Lung (tissue), 12 donors: ENCODE measurements around the gene MTG1. TPM values are rescaled to one million over a fixed set of nuclear protein-coding genes. Genes with fewer than 3 reads are reported as not detected.

Experiments used
- ATAC-seq: fragments of 200-7000 bp; cut with Tn5 transposase; one replicate; pipeline ENCODE4 v1.9.1; 2020; ENCODE audit warnings: moderate number of reproducible peaks; ENCODE audit not compliant: insufficient read depth, low FRiP score
- DNase-seq, 3 donors: peaks; one replicate each; pipeline ENCODE4 v3.0.0-alpha.2; 2013 to 2017
- H3K27ac ChIP-seq, 2 donors: one replicate each; pipeline ENCODE4 v1.5.1; 2013; ENCODE audit warnings: mild to moderate bottlenecking in 2 of 2, moderate library complexity in 2 of 2, control low read depth in 1 of 2, inconsistent platforms in 1 of 2, low read depth in 1 of 2, low read length in 1 of 2
- H3K27me3 ChIP-seq, 3 donors: one replicate each; pipeline ENCODE4 v1.5.1; 2013; ENCODE audit warnings: low read length in 2 of 3; ENCODE audit not compliant: control insufficient read depth in 3 of 3, insufficient read depth in 3 of 3
- H3K36me3 ChIP-seq, 4 donors: one replicate each; pipeline ENCODE4 v1.5.1; 2013; ENCODE audit warnings: low read length in 4 of 4, mild to moderate bottlenecking in 1 of 4, moderate library complexity in 1 of 4; ENCODE audit not compliant: control insufficient read depth in 4 of 4, insufficient read depth in 4 of 4
- H3K4me1 ChIP-seq, 5 donors: one replicate each; pipeline ENCODE4 v1.5.1; 2013; ENCODE audit warnings: low read length in 5 of 5, mild to moderate bottlenecking in 2 of 5, moderate library complexity in 1 of 5; ENCODE audit not compliant: control insufficient read depth in 5 of 5, insufficient read depth in 5 of 5
- H3K4me3 ChIP-seq: one replicate; pipeline ENCODE4 v1.5.1; 2013; ENCODE audit warnings: mild to moderate bottlenecking, control low read depth, moderate library complexity
- H3K9ac ChIP-seq, 2 donors: one replicate each; pipeline ENCODE4 v1.5.1; 2013; ENCODE audit warnings: low read length in 2 of 2, control low read depth in 1 of 2; ENCODE audit not compliant: insufficient read depth in 1 of 2
- H3K9me3 ChIP-seq, 4 donors: one replicate each; pipeline ENCODE4 v1.5.1; 2013; ENCODE audit warnings: low read length in 3 of 4, mild to moderate bottlenecking in 1 of 4, moderate library complexity in 1 of 4; ENCODE audit not compliant: control insufficient read depth in 4 of 4, insufficient read depth in 3 of 4
- CTCF ChIP-seq: IDR thresholded peaks from 2 replicates; pipeline ENCODE4 v1.5.1; 2012; ENCODE audit warnings: mild to moderate bottlenecking; ENCODE audit errors: control extremely low read depth, extremely low read depth
- WGBS, 2 donors: extraction: QIAGEN DNeasy Blood & Tissue Kit; methylation state at CpG; one replicate each; pipeline ENCODE4 v1.1.7; 2013; 5-methylcytosine and 5-hydroxymethylcytosine counted together
- polyA plus RNA-seq, 2 donors: library from polyadenylated mRNA; stranded (reverse); fragments of 200-250 nt; gene quantifications; one replicate each; pipeline ENCODE4 v1.2.1, GENCODE V29; 2013
- total RNA-seq, 2 donors: library from RNA; depleted of rRNA in 1 of 2; stranded (reverse); fragments of >200 nt in 1 of 2; gene quantifications; one replicate each; pipeline ENCODE4 v1.2.1, GENCODE V29; 2014 to 2021
- donor health status: control.
- donor health status: control.
- donor health status: Bipolar disorder and iron deficiency.
- donor health status: healthy.
- donor health status: DM: yes; HTN: yes; CAD: no.

Gene MTG1
- total and polyA plus RNA-seq, 4 donors: 36.4 to 51.8 (median 44.5) TPM

GRCh38 chr10:133452453-133452852 is 58.5 kb downstream of the MTG1 start:
- Histone ChIP-seq H3K9ac (no peak overlapping the region), H3K4me3 (no peak overlapping the region), H3K9me3 (peaks cover 0 to 16% (median 4%) of the 10 kb centered on the region in 4 donors), H3K36me3 (no peaks in the 10 kb centered on the region), H3K4me1 (no peaks in the 10 kb centered on the region), H3K27me3 (no peaks in the 10 kb centered on the region), H3K27ac (no peak overlapping the region)
- no peak for TF ChIP-seq CTCF
- ATAC-seq (no peak), DNase-seq (no peak)
- WGBS, 2 donors: 80 to 83% methylated on average over 4 of the region's 4 CpGs

- peaks cover 0 to 6% (median 1%) of the 10 kb centered on the region in 4 donors for H3K9me3 ChIP-seq
- H3K4me1 ChIP-seq: no peaks in the 10 kb centered on the region
- no peak for TF ChIP-seq CTCF
- WGBS, 2 donors: 88 to 89% methylated on average over 11 of the region's 11 CpGs
- H3K27me3 ChIP-seq: no peaks in the 10 kb centered on the region
- ATAC-seq: no peak
- no peak within 1 kb of the TSS for H3K27ac ChIP-seq
- H3K9ac ChIP-seq: no peak within 1 kb of the TSS
- no peak for DNase-seq
- H3K4me3 ChIP-seq: no peak within 1 kb of the TSS
- H3K36me3 ChIP-seq: no peaks in the 10 kb centered on the region
Observed at GRCh38 chr10:133453516-133454203, 59.7 kb downstream of the MTG1 start, which contains the start of gene SCART1. TSS of gene SCART1 (plus strand) at chr10:133453945. CDS start at chr10:133453998, 53 bp downstream.

GRCh38 chr10:133454204-133454893 is 60.4 kb downstream of the MTG1 start:
- no peak overlapping the region for H3K4me3 ChIP-seq
- ATAC-seq (no peak), DNase-seq (no peak)
- H3K36me3 ChIP-seq: no peaks in the 10 kb centered on the region
- no peaks in the 10 kb centered on the region for H3K4me1 ChIP-seq
- H3K27me3 ChIP-seq: no peaks in the 10 kb centered on the region
- H3K9me3 ChIP-seq: peaks cover 0 to 2% (median 0%) of the 10 kb centered on the region in 4 donors
- H3K9ac ChIP-seq: no peak overlapping the region
- TF ChIP-seq CTCF: no peak
- no peak overlapping the region for H3K27ac ChIP-seq
- 80 to 87% methylated on average over 10 of the region's 10 CpGs for WGBS, 2 donors
